SK-N-MC (cell line): Measurements from ENCODE around the gene TP73.

Experiments used
- EZH2 ChIP-seq: fragments of 200-600 bp; sonication (generic); IDR thresholded peaks from one replicate; pipeline ENCODE4 v1.6.1; 2017; ENCODE audit warnings: antibody characterized with exemption
- POLR2AphosphoS5 ChIP-seq: IDR thresholded peaks from 2 replicates; pipeline ENCODE4 v1.6.1; 2012; ENCODE audit warnings: mild to moderate bottlenecking, low read depth, low read length, borderline replicate concordance

- TF ChIP-seq POLR2AphosphoS5 (no peak), EZH2 (no peak)
These were observed 27.0 kb upstream of the TP73 start for GRCh38 chr1:3625151-3625907.
